MCF 10A (cell line): ENCODE data around the gene SMTNL1. TPM values are rescaled to one million over a fixed set of nuclear protein-coding genes. Genes with fewer than 3 reads are reported as not detected.

ENCODE experiments used
- BruUV-seq: library from RNA; stranded (reverse); fragments of 400-500 nt; replicated peaks from 2 replicates; lab custom pipeline; 2021; lab: Mats Ljungman, UMichigan
- CTCF ChIA-PET: fragments of 300-600 bp; sonication (Branson Sonifier 250); formaldehyde crosslinking; extraction: SDS; loops from one replicate; lab custom pipeline; 2021; ENCODE audit warnings: antibody characterized with exemption, inconsistent platforms; lab: Yijun Ruan, JAX
- POLR2A ChIA-PET: fragments of 300-600, 350-650 bp; sonication (Branson Sonifier 250); formaldehyde crosslinking; extraction: SDS; loops from one replicate; lab custom pipeline; 2020; ENCODE audit warnings: antibody characterized with exemption, inconsistent platforms; lab: Yijun Ruan, JAX
- DNase-seq: peaks from one replicate; pipeline ENCODE4 v3.0.0-alpha.2; 2018; ENCODE audit not compliant: unreplicated experiment
- H3K27ac Mint-ChIP-seq: one replicate; pipeline ENCODE4 v1.8.0; 2022; ENCODE audit warnings: mild to moderate bottlenecking, low read depth, mixed read lengths; ENCODE audit not compliant: unreplicated experiment
- H3K27me3 Mint-ChIP-seq: one replicate; pipeline ENCODE4 v1.8.0; 2022; ENCODE audit warnings: mixed read lengths; ENCODE audit not compliant: insufficient read depth, unreplicated experiment
- H3K36me3 Mint-ChIP-seq: one replicate; pipeline ENCODE4 v1.8.0; 2022; ENCODE audit warnings: mild to moderate bottlenecking, moderate library complexity, mixed read lengths; ENCODE audit not compliant: insufficient read depth, unreplicated experiment
- H3K4me1 Mint-ChIP-seq: one replicate; pipeline ENCODE4 v1.8.0; 2022; ENCODE audit warnings: mixed read lengths; ENCODE audit not compliant: insufficient read depth, unreplicated experiment
- H3K4me3 Mint-ChIP-seq: one replicate; pipeline ENCODE4 v1.8.0; 2022; ENCODE audit warnings: mild to moderate bottlenecking, moderate library complexity, mixed read lengths; ENCODE audit not compliant: unreplicated experiment
- H3K9me3 Mint-ChIP-seq: one replicate; pipeline ENCODE4 v1.8.0; 2022; ENCODE audit warnings: mixed read lengths; ENCODE audit not compliant: unreplicated experiment
- intact Hi-C: fragments of 100-400 bp; cut with micrococcal nuclease; formaldehyde crosslinking; loops from 2 replicates; pipeline ENCODE4 v1.14.1; 2022
- total RNA-seq: library from RNA; stranded (reverse); gene quantifications from 2 replicates; pipeline ENCODE4 v1.2.3, GENCODE V29; 2022
- TF ChIP-seq, protein P1 (sequence below): fragments of 200-600 bp; IDR thresholded peaks from one replicate; pipeline ENCODE4 v1.8.0; 2022; ENCODE audit warnings: antibody characterized with exemption, mild to moderate bottlenecking; ENCODE audit not compliant: unreplicated experiment

SMTNL1 gene
- total RNA-seq, 1 experiment from 2014 or later: not detected

DNA sequence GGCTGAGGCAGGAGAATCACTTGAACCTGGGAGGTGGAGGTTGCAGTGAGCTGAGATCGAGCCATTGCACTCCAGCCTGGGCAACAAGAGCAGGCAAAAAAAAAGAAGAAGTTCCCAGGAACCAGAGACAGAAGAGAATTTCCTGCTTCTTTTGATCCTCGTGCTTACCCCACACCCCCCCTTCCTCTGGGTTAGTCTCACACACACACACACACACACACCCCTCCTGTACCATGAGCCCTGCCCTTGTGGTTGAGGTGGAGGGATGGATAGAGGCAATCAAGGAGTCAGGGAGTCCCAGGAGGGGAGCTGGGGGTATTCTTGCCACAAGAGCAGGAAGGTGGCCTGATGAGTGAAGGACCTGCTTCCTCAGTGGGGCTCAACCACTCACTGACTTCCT lies 34.2 kb downstream of the SMTNL1 start:
- BruUV-seq: no TSS peak
- POLR2A ChIA-PET: interaction anchor here (0.9 to 1.2 kb wide), 2 partner anchors 73 to 1006 kb away, joined by 3 to 4 read pairs; no protein-coding TSS in a partner anchor
- intact Hi-C loops: no loop called here
- Mint-ChIP-seq H3K4me1 (peaks cover 18% of the 10 kb centered on the region), H3K27ac (no peak overlapping the region), H3K36me3 (peaks cover 6% of the 10 kb centered on the region), H3K27me3 (no peaks in the 10 kb centered on the region), H3K4me3 (no peak overlapping the region), H3K9me3 (no peaks in the 10 kb centered on the region)
- DNase-seq: no peak
- CTCF ChIA-PET: interaction anchor here (0.5 to 9.6 kb wide), 5 partner anchors 18 to 93 kb away, joined by 3 to 315 read pairs (median 3); no protein-coding TSS in a partner anchor
- TF ChIP-seq, protein P1, sequence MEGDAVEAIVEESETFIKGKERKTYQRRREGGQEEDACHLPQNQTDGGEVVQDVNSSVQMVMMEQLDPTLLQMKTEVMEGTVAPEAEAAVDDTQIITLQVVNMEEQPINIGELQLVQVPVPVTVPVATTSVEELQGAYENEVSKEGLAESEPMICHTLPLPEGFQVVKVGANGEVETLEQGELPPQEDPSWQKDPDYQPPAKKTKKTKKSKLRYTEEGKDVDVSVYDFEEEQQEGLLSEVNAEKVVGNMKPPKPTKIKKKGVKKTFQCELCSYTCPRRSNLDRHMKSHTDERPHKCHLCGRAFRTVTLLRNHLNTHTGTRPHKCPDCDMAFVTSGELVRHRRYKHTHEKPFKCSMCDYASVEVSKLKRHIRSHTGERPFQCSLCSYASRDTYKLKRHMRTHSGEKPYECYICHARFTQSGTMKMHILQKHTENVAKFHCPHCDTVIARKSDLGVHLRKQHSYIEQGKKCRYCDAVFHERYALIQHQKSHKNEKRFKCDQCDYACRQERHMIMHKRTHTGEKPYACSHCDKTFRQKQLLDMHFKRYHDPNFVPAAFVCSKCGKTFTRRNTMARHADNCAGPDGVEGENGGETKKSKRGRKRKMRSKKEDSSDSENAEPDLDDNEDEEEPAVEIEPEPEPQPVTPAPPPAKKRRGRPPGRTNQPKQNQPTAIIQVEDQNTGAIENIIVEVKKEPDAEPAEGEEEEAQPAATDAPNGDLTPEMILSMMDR: no peak

- no peaks in the 10 kb centered on the region for H3K9me3 Mint-ChIP-seq
- TF ChIP-seq, protein P1: no peak
- intact Hi-C loops: no loop called here
- no peak overlapping the region for H3K4me3 Mint-ChIP-seq
- BruUV-seq: no TSS peak
- no peaks in the 10 kb centered on the region for H3K27me3 Mint-ChIP-seq
- no peak overlapping the region for H3K27ac Mint-ChIP-seq
- peaks cover 5% of the 10 kb centered on the region for H3K4me1 Mint-ChIP-seq
- ChIA-PET POLR2A (interaction anchor here (0.7 to 1.1 kb wide), 2 partner anchors 74 to 75 kb away, joined by 3 read pairs; partner anchors contain the start of gene YPEL4), CTCF (interaction anchor here (9.6 kb wide), 1 partner anchor 68 kb away, joined by 315 read pairs; no protein-coding TSS in a partner anchor)
- DNase-seq: no peak
- H3K36me3 Mint-ChIP-seq: no peaks in the 10 kb centered on the region
These were observed 36.7 kb downstream of the SMTNL1 start for GRCh38 chr11:57574061-57574460.

- POLR2A ChIA-PET: no interaction called here
- H3K4me1 Mint-ChIP-seq: no peaks in the 10 kb centered on the region
- H3K27me3 Mint-ChIP-seq: no peaks in the 10 kb centered on the region
- no peak overlapping the region for H3K27ac Mint-ChIP-seq
- DNase-seq: no peak
- H3K4me3 Mint-ChIP-seq: no peak overlapping the region
- TF ChIP-seq, protein P1: no peak
- H3K9me3 Mint-ChIP-seq: no peaks in the 10 kb centered on the region
- H3K36me3 Mint-ChIP-seq: no peaks in the 10 kb centered on the region
- no TSS peak for BruUV-seq
- intact Hi-C loops: no loop called here
- CTCF ChIA-PET: interaction anchor here (1.5 to 1.6 kb wide), 2 partner anchors 8 to 11 kb away, joined by 3 to 5 read pairs; no protein-coding TSS in a partner anchor
These were observed 46.9 kb downstream of the SMTNL1 start for GRCh38 chr11:57584341-57584740.

GRCh38 chr11:57585301-57585700 lies 47.9 kb downstream of the SMTNL1 start:
- CTCF ChIA-PET: no interaction called here

More at GRCh38 chr11:57585301-57585700, 47.9 kb downstream of the SMTNL1 start:
- H3K9me3 Mint-ChIP-seq: no peaks in the 10 kb centered on the region
- TF ChIP-seq, protein P1: no peak
- H3K27me3 Mint-ChIP-seq: no peaks in the 10 kb centered on the region
- no TSS peak for BruUV-seq
- no peak for DNase-seq
- POLR2A ChIA-PET: interaction anchor here (0.7 kb wide), 1 partner anchor 582 kb away, joined by 3 read pairs; no protein-coding TSS in a partner anchor
- no peak overlapping the region for H3K4me3 Mint-ChIP-seq
- H3K27ac Mint-ChIP-seq: no peak overlapping the region
- no peaks in the 10 kb centered on the region for H3K4me1 Mint-ChIP-seq
- intact Hi-C loops: no loop called here
- no peaks in the 10 kb centered on the region for H3K36me3 Mint-ChIP-seq
